ENCODE measurements around the gene ACAT2.
"Not testable (repeated sequence)": the region's sequence is repeated elsewhere in the genome, so short reads cannot be mapped to it uniquely, and the experiment has no call there.

Gene ACAT2

DNA sequence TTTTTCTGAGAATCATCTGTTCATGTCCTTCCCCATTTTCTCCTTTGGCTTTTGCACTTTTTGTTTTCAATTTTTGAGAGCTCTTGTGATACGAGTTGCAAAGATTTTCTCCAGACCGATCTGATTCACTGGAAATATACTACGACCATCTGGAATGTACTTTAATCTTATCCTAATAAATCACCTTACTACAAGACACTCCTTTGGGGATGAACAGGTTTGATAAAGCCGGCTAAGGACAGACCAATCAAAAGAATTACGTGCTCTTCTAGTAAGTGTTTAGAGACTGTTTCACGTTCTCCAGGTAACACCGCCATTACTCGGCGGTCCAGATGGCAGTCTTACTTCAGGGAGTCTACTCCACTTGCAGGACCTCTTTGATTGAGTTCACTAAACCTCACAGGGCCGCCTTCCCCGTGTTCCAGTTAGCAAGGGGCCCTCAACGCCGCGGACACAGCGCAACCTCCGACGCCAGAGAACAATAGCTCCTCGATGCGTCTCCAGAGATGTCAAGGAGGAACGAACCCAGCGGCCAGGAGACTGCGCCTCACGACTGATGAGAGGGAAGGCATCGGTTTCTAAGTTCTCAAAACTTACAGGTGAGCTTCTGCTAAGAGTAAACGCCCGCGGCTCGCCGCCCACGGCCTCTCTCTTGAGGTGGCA, 35.5 kb upstream of the ACAT2 start:
- no peak for TF ChIP-seq CTCF (conservative IDR thresholded peaks at IDR 0.05; ENCODE audit: control insufficient read depth, insufficient read depth, low read depth, low read length)
- peak overlapping the region; percentile 91 for H3K4me3 ChIP-seq (ENCODE audit: control insufficient read depth, low read depth, low read length)
- DNase-seq (ENCODE audit: low read depth): peak; percentile 15

DNA sequence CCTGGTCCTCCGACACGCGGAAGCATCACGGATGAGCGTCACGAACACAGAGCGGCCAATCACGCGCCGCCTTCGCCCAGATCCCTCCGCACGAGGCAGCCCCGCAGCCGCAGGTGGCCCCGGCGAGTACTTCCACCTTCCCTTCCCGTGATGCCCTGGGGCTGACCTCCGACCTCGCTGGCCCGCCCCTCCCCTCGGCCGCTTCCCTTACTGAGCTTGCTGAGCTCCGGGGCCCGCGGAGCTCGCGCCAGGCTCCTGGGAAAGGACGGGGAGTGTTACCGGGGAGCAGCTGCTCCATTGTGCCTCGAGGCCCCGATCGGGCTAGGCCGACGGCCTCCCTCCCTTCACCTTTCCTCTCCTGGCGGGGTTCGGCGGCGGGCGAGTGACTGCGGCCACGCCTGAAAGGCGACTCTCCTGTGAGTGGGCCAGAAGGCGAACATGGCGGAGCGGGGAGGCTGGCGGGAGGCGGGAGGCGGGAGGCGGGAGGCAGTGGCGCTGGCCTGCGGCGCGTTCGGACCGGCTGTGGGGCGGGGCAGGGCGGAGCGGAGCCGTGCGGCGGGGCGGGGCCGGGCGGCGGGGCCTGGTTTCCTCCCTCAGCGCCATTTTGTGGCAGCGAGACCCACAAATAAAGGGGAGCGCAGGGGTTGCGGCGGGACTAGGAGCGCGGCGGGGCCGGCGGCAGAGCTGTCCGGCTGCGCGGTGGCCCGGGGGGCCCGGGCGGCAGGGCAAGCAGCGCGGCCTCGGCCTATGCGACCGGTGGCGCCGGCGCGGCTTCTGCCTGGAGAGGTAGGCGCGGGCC, 34.7 kb upstream of the ACAT2 start, which contains the start of gene WTAP:
WTAP (plus strand) TSS at position 589 of the 799 bp plus-strand sequence. CDS start 8,760 bp downstream, outside the sequence.
- peak; percentile 91 for DNase-seq (ENCODE audit: low read depth)
- H3K4me3 ChIP-seq (ENCODE audit: control insufficient read depth, low read depth, low read length): peak within 1 kb of the TSS; percentile 91
- no peak for TF ChIP-seq CTCF (conservative IDR thresholded peaks at IDR 0.05; ENCODE audit: control insufficient read depth, insufficient read depth, low read depth, low read length)

GRCh38 chr6:159727717-159728445, 34.0 kb upstream of the ACAT2 start:
- no peak for TF ChIP-seq CTCF (conservative IDR thresholded peaks at IDR 0.05; ENCODE audit: control insufficient read depth, insufficient read depth, low read depth, low read length)
- peak; percentile 25 for DNase-seq (ENCODE audit: low read depth)

GRCh38 chr6:159728531-159728964, 33.3 kb upstream of the ACAT2 start:
- TF ChIP-seq CTCF (conservative IDR thresholded peaks at IDR 0.05; ENCODE audit: control insufficient read depth, insufficient read depth, low read depth, low read length): no peak
- DNase-seq (ENCODE audit: low read depth): peak; percentile 22

More at GRCh38 chr6:159727717-159728445, 34.0 kb upstream of the ACAT2 start:
- H3K4me3 ChIP-seq (ENCODE audit: control insufficient read depth, low read depth, low read length): peak overlapping the region; percentile 91

GRCh38 chr6:159729598-159730331, 32.1 kb upstream of the ACAT2 start:
- peak overlapping the region; percentile 91 for H3K4me3 ChIP-seq (ENCODE audit: control insufficient read depth, low read depth, low read length)
- DNase-seq (ENCODE audit: low read depth): peak; percentile 45
- TF ChIP-seq CTCF (conservative IDR thresholded peaks at IDR 0.05; ENCODE audit: control insufficient read depth, insufficient read depth, low read depth, low read length): no peak

More at GRCh38 chr6:159728531-159728964, 33.3 kb upstream of the ACAT2 start:
- H3K4me3 ChIP-seq (ENCODE audit: control insufficient read depth, low read depth, low read length): peak overlapping the region; percentile 91

DNA sequence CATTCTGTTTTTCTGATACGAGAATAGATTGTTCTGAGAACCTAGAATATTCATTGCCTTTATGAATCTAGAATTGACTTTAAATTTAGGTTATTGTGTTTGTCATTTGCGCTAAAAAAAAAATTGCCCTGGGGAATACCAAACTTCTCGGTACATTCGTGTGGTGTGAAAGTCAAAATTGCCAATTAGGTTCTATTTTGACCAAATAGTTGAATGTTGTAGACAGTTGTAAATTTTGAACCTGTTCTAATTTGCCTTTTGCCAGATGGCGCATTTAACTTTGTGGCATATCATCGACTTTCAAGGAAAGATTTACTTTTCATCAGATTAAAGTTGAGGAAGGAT, 31.5 kb upstream of the ACAT2 start:
- TF ChIP-seq CTCF (conservative IDR thresholded peaks at IDR 0.05; ENCODE audit: control insufficient read depth, insufficient read depth, low read depth, low read length): no peak
- H3K4me3 ChIP-seq (ENCODE audit: control insufficient read depth, low read depth, low read length): peak overlapping the region; percentile 91
- no peak for DNase-seq (ENCODE audit: low read depth)

DNA sequence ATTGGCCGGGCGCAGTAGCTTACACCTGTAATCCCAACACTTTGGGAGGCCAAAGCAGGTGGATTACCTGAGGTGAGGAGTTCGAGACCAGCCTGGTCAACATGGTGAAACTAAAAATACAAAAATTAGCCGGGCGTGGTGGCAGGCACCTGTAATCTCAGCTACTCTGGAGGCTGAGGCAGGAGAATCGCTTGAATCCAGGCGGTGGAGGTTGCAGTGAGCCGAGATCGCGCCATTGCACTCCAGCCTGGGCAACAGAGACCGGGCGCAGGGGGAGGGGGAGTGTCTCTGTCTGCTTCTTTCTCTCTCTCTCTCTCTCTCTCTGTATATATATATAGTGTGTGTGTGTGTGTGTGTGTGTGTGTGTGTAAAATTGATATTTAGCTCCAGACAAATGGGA, 29.3 kb upstream of the ACAT2 start:
- H3K4me3 ChIP-seq (ENCODE audit: control insufficient read depth, low read depth, low read length); DNase-seq (ENCODE audit: low read depth): not testable (repeated sequence)

DNA sequence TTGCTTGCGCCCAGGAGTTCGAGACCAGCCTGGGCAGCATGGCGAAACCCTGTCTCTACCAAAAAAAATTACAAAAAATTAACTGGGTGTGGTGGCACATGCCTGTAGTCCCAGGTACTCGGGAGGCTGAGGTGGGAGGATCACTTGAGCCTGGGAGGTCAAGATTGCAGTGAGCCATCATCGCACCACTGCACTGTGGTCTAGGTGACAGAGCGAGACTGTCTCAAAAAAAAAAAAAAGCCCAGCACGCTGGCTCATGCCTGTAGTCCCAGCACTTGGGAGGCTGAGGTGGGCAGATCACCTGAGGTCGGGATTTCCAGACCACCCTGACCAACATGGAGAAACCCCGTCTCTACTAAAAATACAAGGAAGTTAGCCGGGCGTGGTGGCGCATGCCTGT, 28.4 kb upstream of the ACAT2 start:
- H3K4me3 ChIP-seq (ENCODE audit: control insufficient read depth, low read depth, low read length); DNase-seq (ENCODE audit: low read depth): not testable (repeated sequence)
